HG03565 (cell line): Measurements from ENCODE around the gene PON3.

ENCODE experiments used
- ATAC-seq: cut with Tn5 transposase; IDR thresholded peaks from one replicate; pipeline ENCODE4 v1.9.1; 2021; ENCODE audit warnings: mild to moderate bottlenecking, moderate library complexity; ENCODE audit not compliant: unreplicated experiment

The PON3 gene

DNA sequence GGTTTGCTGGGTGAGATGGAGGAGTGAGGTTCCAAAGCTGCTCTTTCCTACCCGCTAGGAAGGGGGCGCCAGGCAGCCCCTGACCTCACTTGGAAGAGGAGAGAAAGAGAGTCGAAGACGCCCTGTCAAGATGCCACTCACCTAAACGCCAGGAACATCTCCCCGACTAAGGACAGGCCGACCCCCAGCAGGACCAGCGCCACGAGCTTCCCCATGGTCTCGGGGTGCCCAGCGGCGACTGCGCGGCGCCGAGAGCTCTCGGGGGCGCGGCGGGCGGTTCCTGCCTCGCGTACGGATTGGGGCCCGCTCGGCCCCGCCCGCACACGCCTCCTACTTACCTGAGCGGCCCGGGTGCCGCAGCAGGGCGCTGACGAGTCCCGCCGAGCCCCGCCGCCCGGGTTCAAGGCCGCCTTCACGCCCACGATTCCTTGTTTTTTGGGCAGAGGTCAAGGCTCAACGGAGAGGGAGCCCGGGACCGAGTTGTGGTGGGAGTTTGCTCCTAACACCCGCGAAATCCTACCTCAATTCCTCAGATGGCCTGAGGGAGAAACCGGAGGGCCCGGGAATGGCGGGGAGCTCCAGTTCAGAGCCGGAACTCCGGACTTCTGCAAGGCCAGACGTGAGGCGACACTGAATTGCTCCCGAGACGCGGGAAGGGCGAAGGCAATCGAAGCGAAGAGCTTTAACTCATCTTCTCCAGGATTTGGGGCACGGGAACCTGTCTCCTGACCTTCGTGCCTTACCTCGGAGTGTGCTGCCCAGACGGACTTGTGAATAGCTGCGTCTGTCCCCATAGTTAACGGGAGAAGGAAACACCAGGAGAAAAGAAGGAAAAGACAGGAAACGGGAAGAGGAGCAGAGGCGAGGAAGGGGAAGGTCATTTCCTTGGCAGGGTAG, at the start of gene PON3:
Gene PON3, minus strand, starts transcription at position 240 of the 897 bp plus-strand sequence. Its CDS starts 25 bp downstream, at position 215.
- no peak for ATAC-seq

DNA sequence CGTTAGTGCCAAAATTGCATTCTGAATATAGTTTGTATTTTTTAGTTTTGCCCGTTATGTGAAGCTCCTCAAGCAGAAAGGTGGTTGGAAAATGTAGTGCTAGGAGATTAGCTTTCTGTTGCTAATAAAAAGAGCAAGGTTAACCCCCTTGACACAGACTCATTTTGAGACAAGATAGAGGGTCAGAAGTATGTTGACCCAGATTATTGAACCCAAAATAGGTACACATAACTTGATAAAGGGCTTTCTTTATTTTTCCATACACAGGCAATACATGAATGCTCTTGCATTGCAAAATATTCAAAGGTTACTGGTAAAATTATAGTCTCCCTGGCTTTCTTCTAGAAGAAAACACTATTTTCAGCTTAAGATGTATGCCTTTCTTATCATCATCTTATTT, 48.6 kb upstream of the PON3 start:
- no peak for ATAC-seq

DNA sequence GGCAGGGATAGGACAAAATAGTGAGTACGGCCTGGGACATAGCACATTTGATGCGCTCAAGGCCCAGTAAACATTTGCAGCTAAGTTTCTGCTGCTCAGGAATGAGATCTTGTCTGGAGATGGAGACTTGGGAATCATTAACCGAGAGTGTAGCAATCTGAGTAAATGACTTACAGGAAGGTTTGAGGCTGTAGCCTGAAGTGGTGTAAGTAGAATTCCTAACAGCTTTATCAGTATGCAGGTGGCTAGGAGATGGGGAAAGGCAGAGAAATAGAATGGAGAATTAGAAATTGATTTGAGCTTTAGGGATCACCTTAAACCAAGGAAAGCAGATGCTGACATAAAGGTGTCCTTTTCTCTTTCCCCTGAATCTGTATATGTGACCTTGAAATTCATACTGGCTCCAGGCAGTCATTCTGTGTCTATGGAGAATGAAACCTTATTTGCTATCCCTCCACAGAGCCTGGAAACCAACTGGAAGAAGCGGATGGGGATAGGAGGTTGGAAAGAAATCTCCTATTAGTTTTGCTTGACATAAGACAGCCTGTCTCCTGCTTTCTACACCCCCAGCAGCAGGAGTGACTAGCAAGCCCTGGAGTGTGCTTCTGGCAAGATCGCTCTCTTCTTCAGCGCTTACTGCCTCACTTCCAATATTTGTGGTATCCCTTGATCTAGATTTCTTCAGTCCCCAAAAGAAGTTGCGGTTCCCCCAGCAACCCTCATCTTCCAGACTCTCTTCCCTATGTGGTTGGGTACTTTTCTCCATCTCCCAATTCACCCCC, 45.1 kb upstream of the PON3 start:
- ATAC-seq, result no peak

DNA sequence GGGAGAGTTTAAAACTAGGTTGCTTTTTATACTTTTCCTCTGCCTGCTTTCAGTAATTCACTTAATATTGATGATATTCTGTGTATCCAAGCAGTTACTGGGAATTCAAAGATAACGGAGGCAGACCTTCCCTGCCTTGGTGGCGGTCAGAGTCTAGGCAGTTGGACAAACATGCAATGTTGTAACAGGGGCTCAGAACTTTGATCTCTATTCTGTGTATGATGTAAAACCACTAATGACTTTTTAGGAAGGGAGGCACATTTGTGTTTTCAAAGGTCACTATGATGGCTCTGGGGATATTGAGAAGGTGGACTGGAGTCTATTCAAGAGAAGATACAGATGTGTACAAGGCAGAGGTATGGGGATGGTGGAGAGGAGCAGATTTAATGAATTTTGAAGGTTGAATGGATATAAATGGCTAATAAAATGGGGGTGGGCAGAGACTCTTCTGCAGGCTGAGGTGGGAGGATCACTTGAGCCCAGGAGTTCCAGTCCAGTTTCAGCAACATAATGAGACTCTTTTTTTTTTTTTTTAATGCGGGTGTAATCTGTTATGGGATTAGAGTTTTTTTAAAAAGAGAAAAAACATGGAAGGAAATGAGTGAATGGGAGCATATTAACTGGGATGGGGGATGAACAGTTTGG, 44.3 kb upstream of the PON3 start:
- no peak for ATAC-seq

DNA sequence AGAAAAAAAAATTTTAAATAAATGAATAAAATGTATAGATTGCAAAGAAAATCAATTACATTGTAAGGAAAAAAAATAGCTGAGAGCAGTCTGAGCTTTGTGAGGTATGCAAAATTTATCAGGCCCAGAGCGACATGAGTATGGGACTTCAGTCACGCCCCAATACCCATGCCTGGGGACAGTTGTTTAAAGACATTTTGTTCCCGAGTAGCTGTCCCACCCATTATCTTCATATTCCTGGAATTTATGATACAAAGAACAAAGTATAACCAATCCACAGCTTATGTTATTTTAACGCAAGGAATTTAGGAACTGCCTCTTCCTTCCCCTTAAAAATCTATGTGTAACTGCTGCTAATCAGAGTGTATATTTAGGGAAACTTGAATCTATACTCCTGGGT, 40.2 kb upstream of the PON3 start:
- ATAC-seq, result no peak

DNA sequence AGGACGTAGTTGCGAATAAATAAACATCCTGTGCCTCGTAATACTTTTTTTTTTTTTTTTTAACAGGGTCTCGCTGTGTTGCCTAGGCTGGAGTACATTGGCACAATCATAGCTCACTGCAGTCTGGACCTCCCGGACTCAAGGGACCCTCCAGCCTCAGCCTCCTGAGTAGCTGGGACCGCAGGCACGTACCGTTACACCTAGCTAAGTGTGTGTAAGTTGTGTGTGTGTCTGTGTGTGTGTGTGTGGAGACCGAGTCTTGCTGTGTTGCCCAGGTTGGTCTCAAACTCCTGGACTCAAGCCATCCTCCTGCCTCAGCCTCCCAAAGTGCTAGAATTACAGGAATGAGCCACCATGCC, 39.2 kb upstream of the PON3 start:
- no peak for ATAC-seq

DNA sequence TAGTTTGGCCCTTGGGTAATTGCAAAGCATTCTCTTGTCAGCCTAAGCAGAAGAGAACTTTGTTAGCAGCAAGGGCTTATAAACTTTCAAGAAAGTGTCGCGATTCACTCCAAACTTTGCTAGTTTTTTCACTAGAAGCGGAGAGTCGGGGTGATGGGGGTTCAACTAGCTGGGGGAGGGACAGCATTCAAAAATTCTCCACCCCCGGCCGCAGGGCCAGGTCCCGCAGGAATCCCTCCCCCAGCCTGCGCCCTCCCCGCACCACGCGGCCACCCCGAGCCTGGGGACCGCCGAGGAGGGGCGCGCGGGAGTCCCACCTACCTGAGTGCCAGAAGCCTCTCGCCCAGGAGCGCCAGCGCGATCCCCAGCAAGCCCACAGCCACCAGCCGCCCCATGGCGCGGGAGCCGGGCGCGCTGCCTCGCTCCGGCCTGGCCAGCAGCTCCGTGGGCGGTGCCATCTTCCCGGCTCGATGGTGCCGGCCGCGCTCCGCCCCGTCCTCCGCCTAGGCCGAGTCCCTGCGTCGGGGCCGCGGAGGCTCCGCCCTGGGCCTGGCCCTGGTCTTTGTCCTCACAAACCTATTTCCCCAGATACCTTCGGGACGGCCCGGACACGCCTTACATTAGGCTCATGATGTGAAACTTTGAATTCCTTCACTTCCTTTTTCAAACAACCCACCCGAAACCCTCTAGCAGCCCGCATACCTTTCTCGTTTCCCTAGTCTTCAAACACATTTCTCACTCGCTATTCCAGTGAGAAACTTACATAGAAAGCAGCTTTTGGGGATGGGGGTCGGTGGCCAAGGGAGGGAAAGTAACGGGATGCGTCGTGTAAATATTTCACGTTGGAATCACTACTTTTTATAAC, 38.6 kb upstream of the PON3 start, which contains the start of gene PON2:
Gene PON2, minus strand, starts transcription at position 472 of the 865 bp plus-strand sequence. Its CDS starts 77 bp downstream, at position 395.
- peak; percentile 95 for ATAC-seq

DNA sequence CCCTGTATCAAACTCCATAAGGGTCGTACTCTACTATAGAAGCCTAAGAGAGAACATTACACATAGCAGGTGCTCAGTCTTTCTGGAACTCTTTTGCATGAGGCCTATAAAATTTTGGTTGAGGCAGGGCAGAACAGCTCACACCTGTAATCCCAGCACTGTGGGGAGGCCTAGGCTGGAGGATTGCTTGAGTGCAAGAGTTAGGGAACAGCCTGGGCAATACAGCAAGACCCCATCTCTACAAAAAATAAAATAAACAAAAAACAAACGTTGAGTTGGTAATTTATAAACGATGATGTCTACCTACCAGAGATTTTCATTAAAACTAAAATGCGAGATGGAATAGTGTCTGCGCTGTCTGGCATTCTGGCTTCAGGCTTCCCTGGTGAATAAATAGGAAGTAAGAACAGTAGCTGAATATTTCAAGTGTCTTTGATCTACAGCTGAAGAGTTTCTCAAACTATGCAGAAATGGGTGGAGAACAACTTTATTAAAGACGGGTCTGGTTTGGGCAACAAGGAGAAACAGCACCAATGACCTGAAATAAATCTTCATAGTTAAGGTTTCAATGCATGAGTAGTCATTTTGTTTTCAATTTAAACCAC, 37.9 kb upstream of the PON3 start:
- ATAC-seq, result no peak

DNA sequence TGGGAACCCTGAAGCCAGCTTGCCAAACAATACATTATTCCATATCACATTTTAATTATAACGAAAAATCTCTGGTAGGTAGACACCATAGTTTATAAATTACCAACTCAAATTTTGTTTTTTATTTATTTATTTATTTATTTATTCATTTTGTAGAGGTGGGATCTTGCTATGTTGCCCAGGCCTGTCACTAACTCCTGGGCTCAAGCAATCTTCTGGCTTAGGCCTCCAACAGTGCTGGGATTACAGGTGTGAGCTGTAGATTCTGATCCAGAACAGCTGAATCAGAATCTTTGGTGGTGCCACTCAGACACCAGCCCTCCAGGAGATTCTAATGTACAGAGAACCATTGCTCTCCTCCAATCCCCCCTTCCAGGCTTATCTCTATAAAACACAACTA, 37.0 kb upstream of the PON3 start:
- no peak for ATAC-seq

DNA sequence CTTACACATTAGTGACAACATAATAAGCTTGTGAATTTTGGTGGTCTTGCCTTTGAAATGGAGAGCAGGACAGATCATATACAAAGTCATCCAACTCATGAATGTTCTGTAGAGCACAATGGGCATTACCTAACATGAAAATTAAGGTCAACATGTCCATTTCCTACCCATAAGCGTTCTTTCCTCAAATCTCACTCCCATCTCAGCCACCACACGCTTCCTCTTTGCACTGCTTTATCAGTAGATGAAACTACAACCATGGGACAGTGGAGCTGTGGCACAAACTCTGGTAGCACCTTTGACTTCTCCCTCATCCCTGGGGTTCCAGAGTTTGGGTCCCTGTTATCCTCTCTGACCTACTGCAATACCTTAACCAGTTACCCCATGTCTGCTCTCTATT, 36.4 kb upstream of the PON3 start:
- ATAC-seq, result no peak

DNA sequence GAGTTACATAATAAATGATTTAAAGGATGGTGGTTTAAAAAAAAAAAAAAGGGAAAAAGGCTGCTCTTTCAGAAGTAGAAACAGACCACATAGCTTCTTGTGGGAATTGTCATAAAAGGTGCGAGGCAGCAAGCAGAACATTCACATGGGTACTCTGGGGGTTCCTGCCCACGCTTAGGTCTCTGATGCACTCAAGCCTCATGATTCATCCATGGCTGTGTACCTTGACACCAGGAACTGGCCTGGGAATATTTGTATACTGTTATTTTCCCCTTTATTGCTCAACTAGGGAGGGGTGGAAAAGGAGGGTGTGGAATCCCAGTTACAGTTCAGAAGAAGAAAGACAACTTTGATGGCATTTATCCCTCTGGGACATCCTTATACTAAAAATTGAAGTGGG, 34.7 kb upstream of the PON3 start:
- no peak for ATAC-seq

DNA sequence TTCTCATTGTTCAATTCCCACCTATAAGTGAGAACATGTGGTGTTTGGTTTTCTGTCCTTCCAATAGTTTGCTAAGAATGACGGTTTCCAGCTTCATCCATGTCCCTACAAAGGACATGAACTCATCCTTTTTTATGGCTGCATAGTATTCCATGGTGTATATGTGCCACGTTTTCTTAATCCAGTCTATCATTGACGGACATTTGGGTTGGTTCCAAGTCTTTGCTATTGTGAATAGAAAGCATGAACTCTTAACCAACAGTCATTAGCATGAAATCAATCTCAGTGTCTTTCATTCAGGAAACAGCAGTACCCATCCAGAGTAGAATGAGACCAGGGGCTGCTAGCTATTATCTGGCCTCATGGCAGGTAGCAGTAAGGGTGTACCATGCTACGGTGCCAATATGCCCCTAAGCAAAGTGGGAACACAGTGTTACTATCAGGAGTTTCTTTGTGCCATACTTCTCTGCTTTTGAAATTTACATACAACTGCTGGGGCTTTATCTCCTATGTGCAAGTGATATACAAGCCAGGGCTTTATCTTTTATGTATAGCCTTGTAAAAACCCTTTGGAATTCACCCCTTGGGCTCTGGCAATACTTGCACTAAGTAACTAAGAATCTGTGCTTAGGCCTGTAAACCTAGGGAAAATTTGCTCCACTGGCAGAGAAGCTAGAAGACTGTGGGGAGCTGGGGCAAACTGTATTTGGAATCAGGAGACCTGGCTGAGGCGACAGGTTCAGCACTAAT, 33.2 kb upstream of the PON3 start:
- no peak for ATAC-seq

DNA sequence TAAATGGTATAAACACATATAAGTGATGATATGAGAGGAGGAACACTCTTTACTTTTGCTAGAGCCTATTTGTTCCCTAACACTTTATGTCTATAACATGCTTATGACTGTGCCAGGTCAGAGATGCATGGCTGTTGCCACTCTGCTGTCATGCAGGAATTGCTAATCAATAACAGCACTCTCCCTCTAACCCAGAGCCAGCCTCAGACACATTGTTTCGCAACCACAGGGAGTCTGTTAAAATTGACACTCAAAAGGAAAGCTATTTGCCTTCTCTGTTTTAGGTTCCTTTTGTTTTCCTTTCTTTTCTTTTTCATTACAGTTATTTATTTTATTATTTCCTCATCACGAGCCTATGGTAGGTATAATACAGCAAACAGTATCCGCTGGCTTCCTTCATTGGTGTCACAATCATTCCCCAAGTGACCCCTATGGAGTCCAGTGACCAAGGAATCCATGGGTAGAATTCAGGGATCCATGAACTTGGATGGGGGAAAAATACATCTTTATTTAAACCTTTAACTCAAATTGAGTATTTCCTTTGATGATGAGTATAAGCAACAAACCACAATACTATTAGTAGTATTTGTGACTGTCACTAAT, 31.8 kb upstream of the PON3 start:
- ATAC-seq, result no peak

DNA sequence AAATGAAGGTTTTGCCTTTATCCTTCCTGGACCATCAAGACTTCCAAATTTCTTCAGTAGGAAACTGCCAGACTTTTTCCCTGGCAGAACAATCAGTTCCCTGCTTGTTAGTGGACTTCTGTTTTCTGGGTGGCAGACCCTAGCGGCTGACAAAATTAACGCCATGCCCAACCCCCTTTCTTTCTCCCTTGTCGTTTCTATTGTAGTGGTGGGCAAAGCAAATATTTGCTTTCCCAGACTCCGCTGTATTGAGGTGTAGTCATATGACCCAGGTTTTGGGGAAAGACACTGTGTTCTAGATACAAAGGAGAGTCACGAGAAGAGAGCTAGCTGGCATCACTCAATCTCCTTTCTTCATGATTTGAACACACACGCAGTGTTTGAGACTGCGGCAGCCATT, 31.0 kb upstream of the PON3 start:
- no peak for ATAC-seq

DNA sequence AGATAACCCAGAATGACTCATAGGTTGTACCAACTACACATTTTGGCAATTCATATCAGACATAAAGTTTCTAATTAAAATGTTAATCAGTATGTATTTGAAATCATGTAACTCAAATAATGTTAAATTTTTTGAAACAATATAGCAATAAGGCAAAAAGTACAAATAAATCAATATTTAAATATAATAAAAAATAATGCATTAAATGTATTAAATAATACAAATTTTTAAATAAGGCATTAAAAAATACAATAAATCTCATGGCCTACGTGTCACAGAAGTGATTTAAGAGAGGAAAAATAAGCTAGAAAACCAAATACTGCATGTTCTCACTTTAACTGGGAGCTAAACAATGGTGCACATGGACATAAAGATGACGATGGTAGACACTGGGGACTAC, 29.5 kb upstream of the PON3 start:
- no peak for ATAC-seq

DNA sequence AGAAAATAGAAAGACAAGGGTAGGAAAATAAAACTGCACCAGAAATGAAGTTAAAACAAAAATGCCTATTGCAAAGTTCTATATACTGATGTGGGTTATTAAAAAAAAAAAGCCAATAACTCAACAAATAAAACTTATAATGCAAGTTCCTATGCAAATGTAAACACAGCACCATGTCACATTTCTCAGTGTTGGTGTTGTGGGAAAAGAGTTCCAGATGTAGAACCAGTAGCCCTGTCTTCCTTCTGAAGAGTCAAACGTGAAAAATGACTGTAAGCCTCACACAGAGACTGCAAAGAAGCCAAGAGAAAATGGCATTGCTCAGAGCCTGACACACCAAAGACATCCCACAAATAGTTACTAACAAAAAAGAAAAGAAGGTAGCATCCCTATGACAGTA, 28.5 kb upstream of the PON3 start:
- no peak for ATAC-seq

DNA sequence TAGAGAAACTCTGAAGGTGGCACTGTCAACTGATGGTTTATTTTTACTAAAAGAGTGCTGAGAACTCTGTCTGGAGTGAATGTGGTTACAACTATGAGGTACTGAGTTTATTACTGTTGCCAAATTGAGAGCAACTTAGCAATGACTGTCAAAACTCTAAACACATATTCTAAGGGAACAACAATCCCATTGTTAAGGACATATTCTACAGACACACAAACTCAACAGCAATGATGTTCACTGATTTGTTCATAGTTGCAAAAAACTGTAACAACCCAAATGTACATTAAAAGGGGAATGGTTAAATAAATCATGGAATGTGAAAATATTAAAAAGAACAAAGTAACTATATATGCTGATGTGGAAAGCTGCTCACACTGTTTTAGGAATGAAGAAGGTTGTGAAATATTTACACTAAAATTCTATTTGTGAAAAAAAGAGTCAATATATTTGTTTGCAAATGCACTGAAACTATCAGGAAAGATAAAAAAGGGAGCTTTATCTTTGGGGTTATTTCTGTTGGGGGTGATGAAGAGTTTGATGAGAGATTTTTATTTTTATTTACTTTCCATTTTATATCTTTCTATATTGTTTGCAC, 25.8 kb upstream of the PON3 start:
- no peak for ATAC-seq

DNA sequence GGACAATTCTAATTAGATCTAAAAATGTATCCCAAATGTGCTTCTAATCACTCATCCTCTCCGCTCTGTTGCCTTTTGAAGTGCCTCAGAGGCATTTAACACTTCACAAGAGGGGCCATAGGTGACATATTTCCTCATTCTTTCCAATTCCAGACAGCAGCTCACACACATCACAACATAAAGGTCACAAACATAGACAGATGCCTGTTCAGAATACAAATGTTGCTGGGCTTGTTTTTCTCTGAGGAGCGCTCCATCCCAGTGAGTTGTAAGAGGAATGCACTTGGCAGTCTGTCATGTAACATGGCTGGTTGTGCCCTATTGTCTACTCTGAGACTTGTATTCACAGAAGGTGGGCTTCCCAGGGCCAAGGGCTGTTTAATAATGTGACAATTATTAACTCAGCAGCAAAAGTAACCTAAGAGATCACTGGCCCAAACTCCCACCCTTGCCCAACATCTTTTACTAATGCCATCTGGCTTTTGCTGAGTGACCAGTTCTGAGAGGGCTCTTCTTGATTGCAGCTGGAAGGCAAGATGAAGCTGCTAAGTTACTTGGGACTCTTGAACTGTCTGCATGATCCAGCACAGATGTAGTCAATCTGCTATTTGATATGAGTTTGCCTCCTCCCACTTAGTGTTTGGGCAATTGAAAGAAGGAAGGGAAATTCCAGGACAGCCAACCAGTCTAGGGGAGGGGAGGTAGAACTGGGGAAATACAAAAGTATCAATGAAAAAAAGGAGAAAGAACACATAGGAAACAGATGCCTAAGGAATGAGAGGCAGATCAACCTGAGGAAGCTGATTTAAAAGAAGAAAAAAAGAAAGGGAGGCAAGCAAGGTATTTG, 25.0 kb upstream of the PON3 start:
- no peak for ATAC-seq
